Endothelial cell of umbilical vein (primary cell): Measurements from ENCODE around the gene TP53TG5. TPM values are rescaled to one million over a fixed set of nuclear protein-coding genes. Genes with fewer than 3 reads are reported as not detected.

ENCODE experiments used
- BruUV-seq: library from RNA; stranded (reverse); fragments of 400-500 nt; replicated peaks from 2 replicates; lab custom pipeline; 2021; lab: Mats Ljungman, UMichigan
- CTCF ChIA-PET: fragments of 300-600, 350-600 bp; sonication (Branson Sonifier 250); formaldehyde crosslinking; loops from one replicate; lab custom pipeline; 2021; ENCODE audit warnings: antibody characterized with exemption, inconsistent platforms; lab: Charles Lee
- POLR2A ChIA-PET: fragments of 300-600, 350-600 bp; sonication (Branson Sonifier 250); formaldehyde crosslinking; loops from one replicate; lab custom pipeline; 2021; ENCODE audit warnings: antibody characterized with exemption, inconsistent platforms; lab: Charles Lee
- DNase-seq: peaks from one replicate; pipeline ENCODE4 v3.0.0-alpha.2; 2011; ENCODE audit warnings: low read depth, low spot score
- FAIRE-seq: peaks from 2 replicates; lab custom pipeline; 2011; peaks lifted over from hg19 to GRCh38; lab: Jason Lieb, UNC
- H2AFZ ChIP-seq: 2 replicates; pipeline ENCODE4 v1.6.0; 2012; ENCODE audit warnings: low read depth, low read length, control low read depth, inconsistent platforms
- H3K27ac ChIP-seq: 2 replicates; pipeline ENCODE4 v1.5.1; 2011; ENCODE audit warnings: low read depth, mild to moderate bottlenecking, control low read depth, low read length, moderate library complexity; ENCODE audit not compliant: insufficient read depth
- H3K27me3 ChIP-seq, 2 experiments: 2 replicates each; pipeline versions ENCODE4 v1.6.0 to v1.6.1; 2011; ENCODE audit warnings: low read length in 2 of 2, mixed read lengths in 1 of 2; ENCODE audit not compliant: control insufficient read depth in 2 of 2, insufficient read depth in 2 of 2
- H3K36me3 ChIP-seq, 2 experiments: 2 replicates in 1 of 2; 3 replicates in 1 of 2; pipeline ENCODE4 v1.5.1; 2011; ENCODE audit warnings: low read length in 2 of 2, mild to moderate bottlenecking in 1 of 2, moderate library complexity in 1 of 2; ENCODE audit not compliant: control insufficient read depth in 2 of 2, insufficient read depth in 2 of 2; ENCODE audit errors: extremely low read depth in 1 of 2
- H3K4me1 ChIP-seq: 3 replicates; pipeline ENCODE4 v1.5.1; 2011; ENCODE audit warnings: mild to moderate bottlenecking, low read length; ENCODE audit not compliant: control insufficient read depth, insufficient read depth; ENCODE audit errors: extremely low read depth
- H3K4me2 ChIP-seq: 2 replicates; pipeline ENCODE4 v1.6.1; 2011; ENCODE audit warnings: low read length, control low read depth, mixed read lengths; ENCODE audit not compliant: insufficient read depth
- H3K4me3 ChIP-seq, 3 experiments: fragments of 200-600 bp in 1 of 3; sonication (generic), shearing (Covaris generic) in 1 of 3; replicated peaks in 1 of 3; 2 replicates each; pipeline ENCODE4 v1.5.1; 2011 to 2016; ENCODE audit warnings: control low read depth in 3 of 3, low read length in 3 of 3, mild to moderate bottlenecking in 2 of 3, inconsistent platforms in 1 of 3, low read depth in 1 of 3, moderate library complexity in 1 of 3; ENCODE audit not compliant: insufficient read depth in 1 of 3
- H3K79me2 ChIP-seq: 2 replicates; pipeline ENCODE4 v1.6.0; 2012; ENCODE audit warnings: low read length, inconsistent platforms; ENCODE audit not compliant: control insufficient read depth, insufficient read depth
- H3K9ac ChIP-seq: replicated peaks from 2 replicates; pipeline ENCODE3; 2011; ENCODE audit warnings: low read length, control low read depth; ENCODE audit not compliant: insufficient read depth; ENCODE audit errors: extremely low read depth
- H3K9me1 ChIP-seq: replicated peaks from 3 replicates; pipeline ENCODE4 v1.6.0; 2011; ENCODE audit warnings: mild to moderate bottlenecking, low read length; ENCODE audit not compliant: control insufficient read depth, insufficient read depth; ENCODE audit errors: extremely low read depth
- H3K9me3 ChIP-seq: replicated peaks from 2 replicates; pipeline ENCODE4 v1.5.1; 2012; ENCODE audit warnings: low read length, inconsistent platforms; ENCODE audit not compliant: control insufficient read depth, insufficient read depth
- H4K20me1 ChIP-seq: replicated peaks from 2 replicates; pipeline ENCODE3; 2011; ENCODE audit warnings: mild to moderate bottlenecking, low read length; ENCODE audit not compliant: control insufficient read depth, insufficient read depth; ENCODE audit errors: extremely low read depth
- CTCF ChIP-seq, 2 donors: IDR thresholded peaks; 1 replicate in 1 of 2; 2 replicates in 1 of 2; pipeline ENCODE4 v1.5.1; 2011; ENCODE audit warnings: low read length in 2 of 2, mild to moderate bottlenecking in 2 of 2, moderate library complexity in 2 of 2, control low read depth in 1 of 2, inconsistent platforms in 1 of 2, low read depth in 1 of 2; ENCODE audit not compliant: insufficient read depth in 1 of 2; ENCODE audit errors: extremely low read depth in 1 of 2
- EZH2 ChIP-seq: IDR thresholded peaks from 2 replicates; pipeline ENCODE4 v1.6.1; 2012; ENCODE audit warnings: borderline replicate concordance, low read depth, mild to moderate bottlenecking, moderate library complexity, low read length, inconsistent platforms; ENCODE audit not compliant: severe bottlenecking
- FOS ChIP-seq: IDR thresholded peaks from 2 replicates; pipeline ENCODE4 v1.6.1; 2011; ENCODE audit warnings: mild to moderate bottlenecking, low read length, moderate library complexity, borderline replicate concordance; ENCODE audit not compliant: insufficient read depth
- JUN ChIP-seq: IDR thresholded peaks from 2 replicates; pipeline ENCODE4 v1.6.1; 2011; ENCODE audit warnings: borderline replicate concordance, low read depth; ENCODE audit not compliant: insufficient read length, insufficient read depth
- MAX ChIP-seq: IDR thresholded peaks from 2 replicates; pipeline ENCODE4 v1.6.1; 2011; ENCODE audit not compliant: insufficient read depth, insufficient read length
- MYC ChIP-seq: IDR thresholded peaks from one replicate; pipeline ENCODE4 v1.6.1; 2011; ENCODE audit warnings: mild to moderate bottlenecking, low read depth, low read length
- POLR2A ChIP-seq: IDR thresholded peaks from 2 replicates; pipeline ENCODE4 v1.6.1; 2012; ENCODE audit warnings: low read depth, mild to moderate bottlenecking, control low read depth, low read length
- POLR2AphosphoS5 ChIP-seq: IDR thresholded peaks from 2 replicates; pipeline ENCODE4 v1.6.1; 2012; ENCODE audit warnings: low read depth, mild to moderate bottlenecking, control low read depth, low read length, moderate library complexity; ENCODE audit not compliant: insufficient read depth
- dilution Hi-C: fragments of 300-500 bp; cut with MboI; formaldehyde crosslinking; loops from one replicate; pipeline ENCODE4 v1.15.0; 2019; ENCODE audit warnings: low sequenced_read_pairs; ENCODE audit not compliant: extremely low pct_ligation_motif_present
- intact Hi-C: fragments of 100-400 bp; cut with micrococcal nuclease; formaldehyde crosslinking; loops from one replicate; pipeline ENCODE4 v1.10.0; 2022
- polyA plus RNA-seq, 4 experiments: library from polyadenylated mRNA; depleted of rRNA in 3 of 4; stranded (reverse) in 3 of 4; unstranded in 1 of 4; fragments of >200 nt; gene quantifications; 2 replicates each; pipeline versions ENCODE4 v1.2.1 to v1.2.3, GENCODE V29; 2011 to 2012; ENCODE audit warnings: missing spikeins in 1 of 4
- total RNA-seq: library from RNA; stranded (reverse); gene quantifications from 2 replicates; pipeline ENCODE4 v1.2.3, GENCODE V29; 2021

The TP53TG5 gene
- total and polyA plus RNA-seq, 2 donors (not counting 3 experiments of a cell fraction or from before 2014, with no cell fraction given), result not detected

GRCh38 chr20:45390931-45391330 is 12.8 kb upstream of the TP53TG5 start:
- H3K79me2 ChIP-seq, result no peaks in the 10 kb centered on the region
- intact Hi-C loops, result no loop called here

More at GRCh38 chr20:45390931-45391330, 12.8 kb upstream of the TP53TG5 start:
- CTCF ChIA-PET, result interaction anchor here (2.9 kb wide), 1 partner anchor 46 kb away, joined by 11 read pairs; no protein-coding TSS in a partner anchor
- no peaks in the 10 kb centered on the region for H3K27me3 ChIP-seq
- H4K20me1 ChIP-seq, result no peaks in the 10 kb centered on the region
- H3K4me2 ChIP-seq, result no peak overlapping the region
- H3K4me1 ChIP-seq, result peaks cover 3% of the 10 kb centered on the region
- DNase-seq, result no peak
- H3K27ac ChIP-seq, result no peak overlapping the region
- H3K9me1 ChIP-seq, result no peaks in the 10 kb centered on the region
- H3K4me3 ChIP-seq, result no peak overlapping the region
- no peaks in the 10 kb centered on the region for H3K36me3 ChIP-seq
- H3K9ac ChIP-seq, result no peak overlapping the region
- H3K9me3 ChIP-seq, result no peaks in the 10 kb centered on the region
- POLR2A ChIA-PET, result no interaction called here
- no peak overlapping the region for H2AFZ ChIP-seq
- TF ChIP-seq POLR2A (no peak), EZH2 (no peak), MAX (no peak), CTCF (IDR thresholded peaks at IDR 0.05; ENCODE audit: extremely low read depth in 1 of 2, insufficient read depth in 1 of 2, low read depth in 1 of 2, low read length in 2 of 2) (no peak), JUN (no peak), POLR2AphosphoS5 (no peak), FOS (no peak), MYC (no peak)
- no TSS peak for BruUV-seq
- no peak for FAIRE-seq
- dilution Hi-C loops, result no loop called here
